CD4-positive, alpha-beta memory T cell (primary cell): ENCODE results near the gene CKM. TPM values are rescaled to one million over a fixed set of nuclear protein-coding genes. Genes with fewer than 3 reads are reported as not detected.

Source experiments
- CTCF ChIA-PET: fragments of 350-600 bp; sonication (Branson Sonifier 250); formaldehyde crosslinking; loops from one replicate; lab custom pipeline; 2021; ENCODE audit warnings: inconsistent platforms; ENCODE audit not compliant: partially characterized antibody; lab: Charles Lee
- POLR2A ChIA-PET: fragments of 350-600 bp; sonication (Branson Sonifier 250); formaldehyde crosslinking; loops from one replicate; lab custom pipeline; 2021; ENCODE audit not compliant: partially characterized antibody; lab: Charles Lee
- DNase-seq, 5 donors: peaks; one replicate each; pipeline versions ENCODE4 v3.0.0 to v3.0.0-alpha.2; 2020 to 2022; ENCODE audit warnings: mixed read lengths in 1 of 5
- H3K27ac ChIP-seq: one replicate; pipeline ENCODE4 v1.7.0; 2013; ENCODE audit warnings: low read depth, low read length
- H3K27me3 ChIP-seq: 2 replicates; pipeline ENCODE4 v1.7.0; 2013; ENCODE audit warnings: mild to moderate bottlenecking, low read length, moderate library complexity; ENCODE audit not compliant: insufficient read depth
- H3K36me3 ChIP-seq: 2 replicates; pipeline ENCODE4 v1.7.0; 2013; ENCODE audit warnings: mild to moderate bottlenecking, low read length, moderate library complexity; ENCODE audit not compliant: insufficient read depth
- H3K4me1 ChIP-seq: 2 replicates; pipeline ENCODE4 v1.7.0; 2013; ENCODE audit warnings: mild to moderate bottlenecking, low read length, moderate library complexity; ENCODE audit not compliant: insufficient read depth
- H3K4me3 ChIP-seq, 2 donors: one replicate each; pipeline ENCODE4 v1.7.0; 2013; ENCODE audit warnings: low read length in 2 of 2, mild to moderate bottlenecking in 1 of 2
- H3K9me3 ChIP-seq, 2 donors: one replicate each; pipeline ENCODE4 v1.7.0; 2013; ENCODE audit warnings: low read length in 2 of 2, control low read depth in 1 of 2; ENCODE audit not compliant: control insufficient read depth in 1 of 2
- H3K27ac Mint-ChIP-seq, 7 donors: one replicate each; pipeline ENCODE4 v1.8.0; 2020 to 2021; ENCODE audit warnings: mixed read lengths in 7 of 7, mild to moderate bottlenecking in 6 of 7, inconsistent platforms in 3 of 7, moderate library complexity in 3 of 7
- H3K27me3 Mint-ChIP-seq, 2 donors: one replicate each; pipeline ENCODE4 v1.8.0; 2020 to 2021; ENCODE audit warnings: mixed read lengths in 2 of 2
- H3K36me3 Mint-ChIP-seq, 2 donors: one replicate each; pipeline ENCODE4 v1.8.0; 2020 to 2021; ENCODE audit warnings: mixed read lengths in 2 of 2, inconsistent platforms in 1 of 2, mild to moderate bottlenecking in 1 of 2
- H3K4me1 Mint-ChIP-seq, 4 donors: one replicate each; pipeline ENCODE4 v1.8.0; 2020 to 2021; ENCODE audit warnings: mixed read lengths in 4 of 4, mild to moderate bottlenecking in 1 of 4
- H3K4me3 Mint-ChIP-seq, 8 donors: one replicate each; pipeline ENCODE4 v1.8.0; 2020 to 2021; ENCODE audit warnings: mixed read lengths in 8 of 8, mild to moderate bottlenecking in 7 of 8, moderate library complexity in 6 of 8, inconsistent platforms in 3 of 8
- H3K9me3 Mint-ChIP-seq, 8 donors: one replicate each; pipeline ENCODE4 v1.8.0; 2020 to 2021; ENCODE audit warnings: mixed read lengths in 8 of 8, mild to moderate bottlenecking in 5 of 8, inconsistent platforms in 3 of 8, moderate library complexity in 1 of 8
- intact Hi-C: fragments of 100-400 bp; cut with micrococcal nuclease; formaldehyde crosslinking; loops from one replicate; pipeline ENCODE4 v1.15.1; 2023
- polyA plus RNA-seq, 2 donors: library from polyadenylated mRNA; unstranded; fragments of 300-500 nt; fragmentation: Illumina TruSeq; gene quantifications; one replicate each; pipeline ENCODE4 v1.2.3, GENCODE V29; 2021
- total RNA-seq, 2 experiments: library from RNA; stranded (reverse); gene quantifications; one replicate each; pipeline ENCODE4 v1.2.3, GENCODE V29; 2021

CKM gene
- total and polyA plus RNA-seq, 4 experiments from 2014 or later, result not detected

- Histone ChIP-seq H3K27me3 (no peaks in the 10 kb centered on the region), H3K27ac (no peak overlapping the region), H3K4me1 (no peaks in the 10 kb centered on the region), H3K36me3 (no peaks in the 10 kb centered on the region), H3K9me3 (no peaks in the 10 kb centered on the region), H3K4me3 (no peak overlapping the region)
- H3K4me1 Mint-ChIP-seq, result no peaks in the 10 kb centered on the region
- CTCF ChIA-PET, result no interaction called here
- no peaks in the 10 kb centered on the region for H3K27me3 Mint-ChIP-seq
- H3K4me3 Mint-ChIP-seq, result no peak overlapping the region
- peaks cover 0 to 2% (median 0%) of the 10 kb centered on the region in 8 donors for H3K9me3 Mint-ChIP-seq
- intact Hi-C loops, result no loop called here
- H3K27ac Mint-ChIP-seq, result no peak overlapping the region
- peaks cover 17 to 21% of the 10 kb centered on the region in 2 donors for H3K36me3 Mint-ChIP-seq
- POLR2A ChIA-PET, result no interaction called here
- DNase-seq, result no peak
Observed at GRCh38 chr19:45362291-45362690, 39.6 kb upstream of the CKM start.

DNA sequence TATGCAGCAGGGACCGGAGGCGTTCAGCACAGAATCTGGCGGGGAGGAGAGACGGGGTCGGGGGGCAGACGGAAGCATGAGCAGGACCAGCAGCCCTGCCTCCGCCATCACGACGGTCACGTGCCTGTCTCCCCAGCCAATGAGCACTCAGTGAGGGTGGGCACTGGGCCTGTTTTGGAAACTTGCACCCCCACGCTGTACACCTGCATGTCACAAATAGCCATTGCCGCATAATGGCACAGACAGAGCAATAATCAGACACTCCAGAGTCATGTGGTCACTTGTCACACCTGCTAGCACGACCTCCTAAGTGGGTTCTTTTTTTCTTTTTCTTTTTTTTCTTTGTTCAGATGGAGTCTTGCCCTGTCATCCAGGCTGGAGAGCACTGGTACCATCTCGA, 38.9 kb upstream of the CKM start:
- Mint-ChIP-seq H3K4me3 (no peak overlapping the region), H3K9me3 (peaks cover 0 to 2% (median 0%) of the 10 kb centered on the region in 8 donors), H3K27ac (no peak overlapping the region), H3K36me3 (peaks cover 21% of the 10 kb centered on the region in 2 donors), H3K4me1 (no peaks in the 10 kb centered on the region), H3K27me3 (no peaks in the 10 kb centered on the region)
- DNase-seq, result no peak
- Histone ChIP-seq H3K4me3 (no peak overlapping the region), H3K27me3 (no peaks in the 10 kb centered on the region), H3K4me1 (no peaks in the 10 kb centered on the region), H3K9me3 (no peaks in the 10 kb centered on the region), H3K36me3 (no peaks in the 10 kb centered on the region), H3K27ac (no peak overlapping the region)
- intact Hi-C loops, result no loop called here
- POLR2A ChIA-PET, result no interaction called here
- CTCF ChIA-PET, result no interaction called here

DNA sequence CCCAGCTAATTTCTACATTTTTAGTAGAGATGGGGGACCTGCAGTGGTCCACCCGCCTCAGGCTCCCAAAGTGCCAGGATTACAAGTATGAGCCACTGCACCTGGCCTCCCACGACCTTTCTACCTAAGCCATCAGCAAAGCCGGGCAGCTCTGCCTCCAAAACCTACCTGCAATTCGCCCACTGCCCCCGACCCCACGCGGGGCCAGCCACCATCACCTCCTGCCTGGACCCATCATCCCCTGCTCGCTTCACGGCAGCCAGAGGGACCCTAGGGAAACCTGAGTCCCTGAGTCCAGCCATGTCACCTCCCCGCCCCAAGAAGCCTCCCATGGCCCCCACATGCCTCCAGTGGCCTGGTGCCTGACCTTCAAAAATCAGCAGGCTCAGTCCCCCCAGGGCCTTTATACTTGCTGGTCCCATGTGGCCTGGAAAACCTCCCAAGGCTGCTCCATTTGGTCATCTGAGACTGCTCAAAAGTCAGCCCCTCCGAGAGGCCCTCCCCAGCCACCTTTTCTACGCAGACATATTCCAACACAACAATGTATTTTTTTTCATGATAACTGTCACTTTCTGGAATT, 35.6 kb upstream of the CKM start:
- POLR2A ChIA-PET, result no interaction called here
- intact Hi-C loops, result no loop called here
- H3K27ac Mint-ChIP-seq, result peak overlapping the region in 2 of 7 donors; percentile 14 to 36
- peaks cover 0 to 3% (median 0%) of the 10 kb centered on the region in 4 donors for H3K4me1 Mint-ChIP-seq
- Histone ChIP-seq H3K4me1 (no peaks in the 10 kb centered on the region), H3K9me3 (no peaks in the 10 kb centered on the region), H3K36me3 (peaks cover 3% of the 10 kb centered on the region), H3K4me3 (no peak overlapping the region), H3K27me3 (no peaks in the 10 kb centered on the region), H3K27ac (no peak overlapping the region)
- no peaks in the 10 kb centered on the region for H3K27me3 Mint-ChIP-seq
- no peaks in the 10 kb centered on the region for H3K9me3 Mint-ChIP-seq
- DNase-seq, result no peak
- H3K4me3 Mint-ChIP-seq, result no peak overlapping the region
- H3K36me3 Mint-ChIP-seq, result peaks cover 29 to 34% of the 10 kb centered on the region in 2 donors
- CTCF ChIA-PET, result no interaction called here

GRCh38 chr19:45357445-45357783, 34.7 kb upstream of the CKM start:
- Histone ChIP-seq H3K36me3 (peaks cover 9% of the 10 kb centered on the region), H3K4me3 (no peak overlapping the region), H3K27me3 (no peaks in the 10 kb centered on the region), H3K27ac (no peak overlapping the region), H3K9me3 (no peaks in the 10 kb centered on the region), H3K4me1 (no peaks in the 10 kb centered on the region)
- Mint-ChIP-seq H3K27ac (no peak overlapping the region), H3K4me3 (no peak overlapping the region), H3K9me3 (no peaks in the 10 kb centered on the region), H3K36me3 (peaks cover 32 to 35% of the 10 kb centered on the region in 2 donors), H3K4me1 (peaks cover 0 to 3% (median 0%) of the 10 kb centered on the region in 4 donors), H3K27me3 (no peaks in the 10 kb centered on the region)
- no peak for DNase-seq
- intact Hi-C loops, result no loop called here
- ChIA-PET POLR2A (no interaction called here), CTCF (no interaction called here)

- intact Hi-C loops, result no loop called here
- no peak overlapping the region for H3K27ac ChIP-seq
- H3K9me3 ChIP-seq, result no peaks in the 10 kb centered on the region
- no peaks in the 10 kb centered on the region for H3K4me1 ChIP-seq
- POLR2A ChIA-PET, result no interaction called here
- H3K27me3 ChIP-seq, result no peaks in the 10 kb centered on the region
- no peak overlapping the region for H3K27ac Mint-ChIP-seq
- H3K36me3 Mint-ChIP-seq, result peaks cover 31 to 32% of the 10 kb centered on the region in 2 donors
- H3K36me3 ChIP-seq, result peaks cover 12% of the 10 kb centered on the region
- peaks cover 0 to 3% (median 0%) of the 10 kb centered on the region in 4 donors for H3K4me1 Mint-ChIP-seq
- no peak for DNase-seq
- CTCF ChIA-PET, result no interaction called here
- H3K9me3 Mint-ChIP-seq, result peaks cover 0 to under 1% (median 0%) of the 10 kb centered on the region in 8 donors
- no peak overlapping the region for H3K4me3 ChIP-seq
- no peaks in the 10 kb centered on the region for H3K27me3 Mint-ChIP-seq
- no peak overlapping the region for H3K4me3 Mint-ChIP-seq
Observed at GRCh38 chr19:45356760-45357444, 34.2 kb upstream of the CKM start.

DNA sequence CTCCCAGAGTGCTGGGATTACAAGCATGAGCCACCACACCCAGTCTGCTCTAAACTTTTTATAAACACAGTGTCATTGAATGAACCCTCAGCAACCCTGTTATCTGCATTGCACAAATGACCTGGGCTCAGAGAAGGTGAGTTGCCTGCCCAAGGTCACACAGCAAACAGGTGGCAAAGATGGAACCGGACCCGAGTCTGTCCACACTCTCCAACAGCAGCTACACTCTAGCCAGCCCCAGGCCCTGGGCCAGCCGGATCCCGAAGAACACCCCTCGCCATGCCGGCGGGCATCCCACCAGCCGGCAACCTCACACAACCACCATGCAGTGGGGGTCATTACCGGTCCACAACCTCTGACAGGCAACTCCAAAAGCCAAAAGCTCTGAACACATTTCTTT, 33.2 kb upstream of the CKM start:
- H3K36me3 ChIP-seq, result peaks cover 12% of the 10 kb centered on the region
- no peaks in the 10 kb centered on the region for H3K9me3 ChIP-seq
- H3K9me3 Mint-ChIP-seq, result peaks cover 0 to 2% (median 0%) of the 10 kb centered on the region in 8 donors
- H3K4me3 Mint-ChIP-seq, result no peak overlapping the region
- DNase-seq, result no peak
- no peaks in the 10 kb centered on the region for H3K27me3 Mint-ChIP-seq
- H3K27ac ChIP-seq, result no peak overlapping the region
- ChIA-PET POLR2A (no interaction called here), CTCF (no interaction called here)
- H3K4me3 ChIP-seq, result no peak overlapping the region
- no peaks in the 10 kb centered on the region for H3K4me1 ChIP-seq
- H3K36me3 Mint-ChIP-seq, result peaks cover 22 to 25% of the 10 kb centered on the region in 2 donors
- intact Hi-C loops, result no loop called here
- peaks cover 0 to 3% (median 0%) of the 10 kb centered on the region in 4 donors for H3K4me1 Mint-ChIP-seq
- H3K27me3 ChIP-seq, result no peaks in the 10 kb centered on the region
- peak overlapping the region in 1 of 7 donors; percentile 64 for H3K27ac Mint-ChIP-seq

DNA sequence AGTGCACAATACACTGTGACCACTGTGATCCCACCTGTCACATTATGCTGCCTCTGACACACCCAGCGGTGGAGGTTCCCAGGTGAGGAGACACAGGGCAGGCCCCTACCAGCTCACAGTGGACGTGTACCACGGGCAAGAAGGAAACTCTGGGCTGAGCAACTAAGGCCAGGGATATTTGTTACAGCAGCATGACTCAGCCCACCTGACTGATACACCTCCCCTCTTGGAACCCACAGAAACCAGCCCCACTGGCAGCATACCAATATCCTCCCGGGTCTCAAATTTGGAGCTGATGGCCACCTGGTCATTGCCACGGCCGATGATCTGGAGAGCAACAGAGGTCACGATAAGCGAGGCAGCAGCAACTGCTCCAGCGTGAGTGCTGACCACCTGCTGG, 32.7 kb upstream of the CKM start:
- Histone ChIP-seq H3K36me3 (peaks cover 12% of the 10 kb centered on the region), H3K27ac (no peak overlapping the region), H3K4me3 (no peak overlapping the region), H3K4me1 (no peaks in the 10 kb centered on the region), H3K27me3 (no peaks in the 10 kb centered on the region), H3K9me3 (no peaks in the 10 kb centered on the region)
- Mint-ChIP-seq H3K4me1 (peaks cover 0 to 3% (median 0%) of the 10 kb centered on the region in 4 donors), H3K9me3 (peaks cover 0 to 2% (median 0%) of the 10 kb centered on the region in 8 donors), H3K36me3 (peaks cover 22 to 27% of the 10 kb centered on the region in 2 donors), H3K27me3 (no peaks in the 10 kb centered on the region), H3K27ac (peak overlapping the region in 1 of 7 donors; percentile 15), H3K4me3 (no peak overlapping the region)
- ChIA-PET POLR2A (no interaction called here), CTCF (no interaction called here)
- intact Hi-C loops, result no loop called here
- no peak for DNase-seq
